Effector memory CD8-positive, alpha-beta T cell (primary cell): Measurements from ENCODE around the gene SLC22A31.
A peak's percentile ranks its signal among the peaks of the same experiment; 100 is the strongest.

Source experiments
- ATAC-seq: fragments of 150-1000 bp; cut with Tn5 transposase; replicated peaks from 2 replicates; pipeline ENCODE4 v1.10.0; 2021; ENCODE audit warnings: mild to moderate bottlenecking, moderate library complexity
- DNase-seq, 3 experiments: peaks; one replicate each; pipeline ENCODE4 v3.0.0; 2021
- H3K27ac Mint-ChIP-seq, 2 donors: one replicate each; pipeline ENCODE4 v1.8.0; 2022; ENCODE audit warnings: mild to moderate bottlenecking in 2 of 2, mixed read lengths in 2 of 2, moderate library complexity in 2 of 2
- H3K27me3 Mint-ChIP-seq, 2 donors: one replicate each; pipeline ENCODE4 v1.8.0; 2022; ENCODE audit warnings: mixed read lengths in 2 of 2
- H3K36me3 Mint-ChIP-seq: one replicate; pipeline ENCODE4 v1.8.0; 2022; ENCODE audit warnings: mild to moderate bottlenecking, moderate library complexity, mixed read lengths; ENCODE audit not compliant: insufficient read depth
- H3K4me1 Mint-ChIP-seq, 2 donors: one replicate each; pipeline ENCODE4 v1.8.0; 2022; ENCODE audit warnings: low read depth in 2 of 2, mixed read lengths in 2 of 2
- H3K4me3 Mint-ChIP-seq, 2 donors: one replicate each; pipeline ENCODE4 v1.8.0; 2022; ENCODE audit warnings: mild to moderate bottlenecking in 2 of 2, mixed read lengths in 2 of 2, moderate library complexity in 2 of 2
- H3K9me3 Mint-ChIP-seq, 2 donors: one replicate each; pipeline ENCODE4 v1.8.0; 2022; ENCODE audit warnings: mixed read lengths in 2 of 2

The SLC22A31 gene

DNA sequence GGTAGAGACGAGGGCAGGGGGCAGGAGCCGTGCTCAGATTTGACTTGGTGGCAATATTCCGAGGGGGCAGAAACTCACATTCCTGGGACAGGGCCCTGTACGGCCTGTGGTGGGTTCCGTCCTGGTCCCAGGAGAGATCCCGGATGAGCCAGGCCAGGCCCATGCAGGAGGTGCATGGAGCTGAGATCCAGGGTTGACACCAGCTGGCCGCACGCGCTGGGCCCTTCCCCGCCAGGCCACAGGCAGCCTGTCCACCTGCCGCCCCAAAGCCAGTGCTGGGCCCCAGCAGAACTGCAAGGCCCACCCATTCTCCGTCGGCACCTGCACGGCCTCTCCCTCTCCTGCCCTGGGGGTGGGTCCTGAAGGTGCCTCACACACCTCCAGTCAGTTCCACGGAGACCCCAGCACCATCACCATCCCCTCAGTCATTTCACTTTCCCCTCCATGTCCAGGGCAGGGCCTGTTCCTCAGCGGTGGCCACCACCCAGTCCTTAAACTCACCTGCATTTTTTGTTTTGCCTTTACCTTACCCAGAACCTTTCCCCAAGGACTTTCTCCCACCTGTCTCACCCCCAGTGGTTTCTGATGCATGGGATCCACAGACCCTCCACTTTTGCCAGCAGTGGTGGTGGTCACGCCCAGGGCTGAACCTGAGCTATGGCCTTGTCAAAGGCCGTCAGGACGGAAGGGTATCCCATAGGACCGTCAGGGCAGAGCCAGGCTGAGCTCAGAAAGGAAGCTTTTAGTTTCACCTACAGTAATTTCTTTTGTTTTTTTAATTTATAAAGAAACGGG, 53.9 kb downstream of the SLC22A31 start:
- H3K4me1 Mint-ChIP-seq, result peaks cover 0 to 1% of the 10 kb centered on the region in 2 donors
- no peaks in the 10 kb centered on the region for H3K27me3 Mint-ChIP-seq

More for the DNA sequence above, 53.9 kb downstream of the SLC22A31 start:
- ATAC-seq, result no peak
- peaks cover 25% of the 10 kb centered on the region for H3K36me3 Mint-ChIP-seq
- H3K4me3 Mint-ChIP-seq, result no peak overlapping the region
- no peak for DNase-seq
- H3K9me3 Mint-ChIP-seq, result no peaks in the 10 kb centered on the region
- H3K27ac Mint-ChIP-seq, result peak overlapping the region in 1 of 2 donors; percentile 83
